Esophagus muscularis mucosa (tissue), 4 donors: ENCODE data around the gene TTC33. TPM values are rescaled to one million over a fixed set of nuclear protein-coding genes. Genes with fewer than 3 reads are reported as not detected.
"Not testable (repeated sequence)": the region's sequence is repeated elsewhere in the genome, so short reads cannot be mapped to it uniquely, and the experiment has no call there.

Experiments used
- DNase-seq: peaks from one replicate; pipeline ENCODE4 v3.0.0-alpha.2; 2017; ENCODE audit errors: extremely low spot score
- H3K27ac ChIP-seq, 4 donors: fragments of 200-600 bp; sonication (generic); replicated peaks in 1 of 4; 1 replicate in 3 of 4; 2 replicates in 1 of 4; pipeline ENCODE4 v1.5.1; 2016 to 2019; ENCODE audit warnings: mild to moderate bottlenecking in 1 of 4
- H3K27me3 ChIP-seq, 4 donors: fragments of 200-600 bp; sonication (generic); one replicate each; pipeline versions ENCODE4 v1.5.1 to v1.6.0; 2016 to 2019
- H3K36me3 ChIP-seq, 4 donors: fragments of 200-600 bp; sonication (generic); one replicate each; pipeline ENCODE4 v1.5.1; 2016 to 2019
- H3K4me1 ChIP-seq, 4 donors: fragments of 200-600 bp; sonication (generic); one replicate each; pipeline ENCODE4 v1.5.1; 2016 to 2019
- H3K4me3 ChIP-seq, 4 donors: fragments of 200-600 bp; sonication (generic); 1 replicate in 2 of 4; 2 replicates in 2 of 4; pipeline ENCODE4 v1.5.1; 2016 to 2019; ENCODE audit warnings: mild to moderate bottlenecking in 4 of 4, moderate library complexity in 1 of 4
- H3K9me3 ChIP-seq, 4 donors: fragments of 200-600 bp; sonication (generic); 1 replicate in 3 of 4; 2 replicates in 1 of 4; pipeline ENCODE4 v1.5.1; 2016 to 2019
- CTCF ChIP-seq, 3 experiments: fragments of 200-600 bp in 2 of 3; fragments of 450-650 bp in 1 of 3; sonication (generic) in 2 of 3; IDR thresholded peaks; one replicate each; pipeline ENCODE4 v1.5.1; 2017 to 2019; ENCODE audit warnings: antibody characterized with exemption in 3 of 3, mild to moderate bottlenecking in 2 of 3, moderate library complexity in 1 of 3
- EP300 ChIP-seq: sonication (generic); formaldehyde crosslinking; IDR thresholded peaks from one replicate; pipeline ENCODE4 v1.6.1; 2017; ENCODE audit warnings: antibody characterized with exemption
- POLR2A ChIP-seq: fragments of 450-650 bp; IDR thresholded peaks from one replicate; pipeline ENCODE4 v1.6.1; 2017; ENCODE audit warnings: antibody characterized with exemption, moderate library complexity, mild to moderate bottlenecking, low read depth
- POLR2AphosphoS5 ChIP-seq, 2 donors: sonication (generic); formaldehyde crosslinking; IDR thresholded peaks; one replicate each; pipeline ENCODE4 v1.6.1; 2017; ENCODE audit warnings: antibody characterized with exemption in 2 of 2
- WGBS: methylation state at CpG from one replicate; pipeline ENCODE4 v1.1.5; 2018; 5-methylcytosine and 5-hydroxymethylcytosine counted together
- intact Hi-C: fragments of 100-400 bp; cut with DNase I; formaldehyde crosslinking; loops from one replicate; pipeline ENCODE4 v1.15.1; 2023
- total RNA-seq, 4 donors: library from RNA; depleted of rRNA; stranded (reverse); fragments of >200 nt; gene quantifications; one replicate each; pipeline versions ENCODE4 v1.1.0 to v1.2.1, GENCODE V29; 2016

TTC33 gene
- total RNA-seq, 4 donors from 2014 or later: 19.1 to 32.7 (median 24.0) TPM

GRCh38 chr5:40648150-40648549 lies 107.6 kb downstream of the TTC33 start:
- H3K9me3 ChIP-seq: no peaks in the 10 kb centered on the region
- WGBS: 84% methylated on average over 1 of the region's 1 CpG
- H3K27me3 ChIP-seq: no peaks in the 10 kb centered on the region
- no peaks in the 10 kb centered on the region for H3K36me3 ChIP-seq
- intact Hi-C loops: no loop called here
- H3K4me3 ChIP-seq: no peak overlapping the region
- H3K27ac ChIP-seq: no peak overlapping the region
- TF ChIP-seq POLR2AphosphoS5 (IDR thresholded peaks at IDR 0.05) (no peak), EP300 (no peak), CTCF (IDR thresholded peaks at IDR 0.05) (no peak)
- no peak for DNase-seq
- no peaks in the 10 kb centered on the region for H3K4me1 ChIP-seq

GRCh38 chr5:40646266-40646665 lies 109.5 kb downstream of the TTC33 start:
- intact Hi-C loops: no loop called here
- no peak for DNase-seq
- no peaks in the 10 kb centered on the region for H3K9me3 ChIP-seq
- no peak overlapping the region for H3K4me3 ChIP-seq
- TF ChIP-seq EP300 (no peak), POLR2A (no peak), CTCF (IDR thresholded peaks at IDR 0.05) (no peak), POLR2AphosphoS5 (IDR thresholded peaks at IDR 0.05) (no peak)
- 56% methylated on average over 3 of the region's 3 CpGs for WGBS
- no peak overlapping the region for H3K27ac ChIP-seq
- H3K27me3 ChIP-seq: no peaks in the 10 kb centered on the region
- no peaks in the 10 kb centered on the region for H3K4me1 ChIP-seq
- H3K36me3 ChIP-seq: no peaks in the 10 kb centered on the region

GRCh38 chr5:40639531-40639930 lies 116.2 kb downstream of the TTC33 start:
- 92% methylated on average over 1 of the region's 1 CpG for WGBS
- DNase-seq, H3K4me1 ChIP-seq, H3K36me3 ChIP-seq, H3K27me3 ChIP-seq, intact Hi-C loops, H3K27ac ChIP-seq, H3K4me3 ChIP-seq: not testable (repeated sequence)
- H3K9me3 ChIP-seq: peaks cover 0 to 27% (median 14%) of the 10 kb centered on the region in 4 donors

GRCh38 chr5:40634593-40634992 lies 121.2 kb downstream of the TTC33 start:
- Histone ChIP-seq H3K4me3 (no peak overlapping the region), H3K9me3 (peaks cover 0 to 20% (median 12%) of the 10 kb centered on the region in 4 donors), H3K4me1 (no peaks in the 10 kb centered on the region), H3K36me3 (no peaks in the 10 kb centered on the region), H3K27me3 (no peaks in the 10 kb centered on the region), H3K27ac (no peak overlapping the region)
- intact Hi-C loops: no loop called here
- 85% methylated on average over 6 of the region's 7 CpGs for WGBS
- TF ChIP-seq EP300 (no peak), CTCF (IDR thresholded peaks at IDR 0.05) (no peak), POLR2AphosphoS5 (IDR thresholded peaks at IDR 0.05) (no peak)
- DNase-seq: no peak

GRCh38 chr5:40634154-40634553 lies 121.6 kb downstream of the TTC33 start:
- H3K9me3 ChIP-seq: peaks cover 0 to 20% (median 12%) of the 10 kb centered on the region in 4 donors
- H3K36me3 ChIP-seq: no peaks in the 10 kb centered on the region
- H3K4me1 ChIP-seq: no peaks in the 10 kb centered on the region
- intact Hi-C loops: no loop called here
- TF ChIP-seq POLR2AphosphoS5 (IDR thresholded peaks at IDR 0.05): no peak
- no peak for TF ChIP-seq CTCF (IDR thresholded peaks at IDR 0.05)
- TF ChIP-seq POLR2A: no peak
- no peak for TF ChIP-seq EP300
- 89% methylated on average over 3 of the region's 3 CpGs for WGBS
- DNase-seq: no peak
- H3K4me3 ChIP-seq: no peak overlapping the region
- no peak overlapping the region for H3K27ac ChIP-seq
- no peaks in the 10 kb centered on the region for H3K27me3 ChIP-seq
